ENCODE results near the gene FA2H.

FA2H gene

GRCh38 chr16:74761665-74762064 lies 13.0 kb downstream of the FA2H start:
- no peak for TF ChIP-seq CTCF (conservative IDR thresholded peaks at IDR 0.05; ENCODE audit: low read depth)
- ChIA-PET POLR2A (ENCODE audit: low non-redundant PET) (no interaction called here), CTCF (interaction anchor here (1.1 kb wide), 1 partner anchor 101 kb away, joined by 3 read pairs; no protein-coding TSS in a partner anchor)
- H3K27ac ChIP-seq, result no peak overlapping the region
- no peak for DNase-seq (ENCODE audit: low spot score)

- ChIA-PET CTCF (no interaction called here), POLR2A (ENCODE audit: low non-redundant PET) (no interaction called here)
- no peak for TF ChIP-seq CTCF (conservative IDR thresholded peaks at IDR 0.05; ENCODE audit: low read depth)
- H3K27ac ChIP-seq, result no peak overlapping the region
- DNase-seq (ENCODE audit: low spot score), result no peak
Observed at GRCh38 chr16:74760007-74760767, 14.4 kb downstream of the FA2H start.

- POLR2A ChIA-PET (ENCODE audit: low non-redundant PET), result no interaction called here
- no peak overlapping the region for H3K27ac ChIP-seq
- CTCF ChIA-PET, result no interaction called here
- DNase-seq (ENCODE audit: low spot score), result no peak
- TF ChIP-seq CTCF (conservative IDR thresholded peaks at IDR 0.05; ENCODE audit: low read depth), result no peak
Observed at GRCh38 chr16:74759564-74759963, 15.1 kb downstream of the FA2H start.

GRCh38 chr16:74758801-74759200 lies 15.8 kb downstream of the FA2H start:
- POLR2A ChIA-PET (ENCODE audit: low non-redundant PET), result no interaction called here
- H3K27ac ChIP-seq, result no peak overlapping the region
- TF ChIP-seq CTCF (conservative IDR thresholded peaks at IDR 0.05; ENCODE audit: low read depth), result no peak
- CTCF ChIA-PET, result no interaction called here
- no peak for DNase-seq (ENCODE audit: low spot score)

- TF ChIP-seq CTCF (conservative IDR thresholded peaks at IDR 0.05; ENCODE audit: low read depth), result no peak
- ChIA-PET POLR2A (ENCODE audit: low non-redundant PET) (no interaction called here), CTCF (interaction anchor here (0.6 kb wide), 1 partner anchor 105 kb away, joined by 3 read pairs; no protein-coding TSS in a partner anchor)
Observed at GRCh38 chr16:74757349-74757748, 17.3 kb downstream of the FA2H start.

GRCh38 chr16:74756203-74756602 lies 18.4 kb downstream of the FA2H start:
- H3K27ac ChIP-seq, result no peak overlapping the region
- CTCF ChIA-PET, result no interaction called here
- POLR2A ChIA-PET (ENCODE audit: low non-redundant PET), result no interaction called here
- TF ChIP-seq CTCF (conservative IDR thresholded peaks at IDR 0.05; ENCODE audit: low read depth), result no peak
- no peak for DNase-seq (ENCODE audit: low spot score)

More at GRCh38 chr16:74757349-74757748, 17.3 kb downstream of the FA2H start:
- DNase-seq (ENCODE audit: low spot score), result no peak
- no peak overlapping the region for H3K27ac ChIP-seq
